Large intestine (tissue), 1 donor: ENCODE measurements around the gene RBP2. TPM values are rescaled to one million over a fixed set of nuclear protein-coding genes. Genes with fewer than 3 reads are reported as not detected.

ENCODE experiments used
- polyA plus RNA-seq: library from polyadenylated mRNA; unstranded; fragments of 120-200 nt; gene quantifications from one replicate; pipeline ENCODE4 v1.2.1, GENCODE V29; 2013

RBP2 gene
- polyA plus RNA-seq, 1 donor: 2,966 TPM

Other genes starting within 250 kb of the RBP2 start
- gene MRPS22, start 132.5 kb downstream of the RBP2 start, polyA plus RNA-seq: 61.8 TPM
- gene COPB2, start 86.9 kb downstream of the RBP2 start, polyA plus RNA-seq: 132 TPM
- 216 TPM for gene RBP1, start 63.2 kb upstream of the RBP2 start, polyA plus RNA-seq
- gene NMNAT3, start 201.5 kb upstream of the RBP2 start, polyA plus RNA-seq: 15.1 TPM